GM12878 (cell line): ENCODE data around the gene MYO6. TPM values are rescaled to one million over a fixed set of nuclear protein-coding genes. Genes with fewer than 3 reads are reported as not detected.

ENCODE experiments used
- ATF7 ChIP-seq: fragments of 450-650 bp; IDR thresholded peaks from 2 replicates; pipeline ENCODE4 v1.6.1; 2016; ENCODE audit warnings: low read depth, mild to moderate bottlenecking
- CBFB ChIP-seq: IDR thresholded peaks from 2 replicates; pipeline ENCODE4 v1.6.1; 2016; ENCODE audit warnings: antibody characterized with exemption, low read depth
- KDM1A ChIP-seq: fragments of 200-600 bp; sonication (generic); IDR thresholded peaks from 2 replicates; pipeline ENCODE4 v1.6.1; 2016; ENCODE audit warnings: borderline replicate concordance
- PML ChIP-seq: IDR thresholded peaks from 2 replicates; pipeline ENCODE4 v1.6.1; 2012; ENCODE audit warnings: low read length, inconsistent platforms
- PRDM15 ChIP-seq: fragments of 450-650 bp; formaldehyde crosslinking; IDR thresholded peaks from 2 replicates; pipeline ENCODE4 v1.4.0; 2020; ENCODE audit warnings: mild to moderate bottlenecking, moderate library complexity
- SMAD5 ChIP-seq: IDR thresholded peaks from 2 replicates; pipeline ENCODE4 v1.6.1; 2016; ENCODE audit warnings: antibody characterized with exemption, low read depth
- STAT3 ChIP-seq: IDR thresholded peaks from 2 replicates; pipeline ENCODE4 v1.6.1; 2011; ENCODE audit warnings: low read depth, low read length, improper control_type of control experiment
- SUPT20H ChIP-seq: IDR thresholded peaks from 2 replicates; pipeline ENCODE4 v1.6.1; 2011; ENCODE audit warnings: low read depth, mild to moderate bottlenecking, low read length, moderate library complexity, borderline replicate concordance; ENCODE audit not compliant: control insufficient read depth
- TARDBP ChIP-seq: IDR thresholded peaks from 2 replicates; pipeline ENCODE4 v1.6.1; 2016; ENCODE audit warnings: borderline replicate concordance
- polyA plus RNA-seq, 11 experiments: library from polyadenylated mRNA; depleted of rRNA in 4 of 11; unstranded in 6 of 11; stranded (reverse) in 5 of 11; fragments of >200 nt; fragmentation: Nextera tagmentation in 4 of 11; fragmentation: Illumina TruSeq in 1 of 11; extraction: Ambion mirVana in 4 of 11; extraction: Trizol in 1 of 11; gene quantifications; 1 replicate in 1 of 11; 2 replicates in 10 of 11; pipeline versions ENCODE4 v1.2.1 to v1.2.3, GENCODE V29; 2011 to 2016; ENCODE audit warnings: inconsistent platforms in 2 of 11, missing spikeins in 2 of 11, low read depth in 1 of 11
- total RNA-seq, 4 experiments: library from RNA; depleted of rRNA in 3 of 4; stranded (reverse); fragments of >200 nt in 3 of 4; fragmentation: Illumina TruSeq in 1 of 4; extraction: Trizol in 1 of 4; gene quantifications; 2 replicates each; pipeline versions ENCODE4 v1.2.1 to v1.2.3, GENCODE V29; 2013 to 2021
- TF ChIP-seq, protein P1 (sequence below): fragments of 450-650 bp; IDR thresholded peaks from 2 replicates; pipeline ENCODE4 v1.6.1; 2017; ENCODE audit warnings: mild to moderate bottlenecking, low read depth, inconsistent platforms; ENCODE audit not compliant: poor library complexity, severe bottlenecking

MYO6 gene
- total and polyA plus RNA-seq, 10 of the 15 experiments (the other 5 are each of a cell fraction or from before 2014, with no cell fraction given) = 7.9 to 30.4 (median 16.8) TPM

DNA sequence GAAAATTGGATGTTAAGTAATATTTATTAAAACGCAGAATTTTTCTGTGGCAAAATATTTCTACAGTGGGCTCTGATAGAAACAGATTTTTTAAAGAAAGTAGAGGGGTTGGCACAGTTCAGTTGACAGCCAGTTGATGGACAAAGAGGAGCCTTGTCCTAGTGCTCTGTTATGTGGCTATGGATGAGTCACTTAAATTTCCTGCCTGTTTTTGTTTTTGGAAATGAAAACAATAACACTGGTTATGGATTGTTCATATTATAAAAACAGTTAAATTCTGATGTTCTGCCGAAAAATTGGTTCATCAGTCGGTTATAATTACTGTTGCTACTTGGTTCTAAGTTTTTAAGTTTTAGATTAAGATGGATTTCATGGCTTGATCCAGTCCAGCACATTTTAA, 42.8 kb downstream of the MYO6 start (continued):
- TF ChIP-seq PRDM15 (CRISPR knock-in tag) = no peak
- TF ChIP-seq ATF7 = no peak
- no peak for TF ChIP-seq STAT3
- TF ChIP-seq PML = no peak
- no peak for TF ChIP-seq SUPT20H
- no peak for TF ChIP-seq CBFB
- TF ChIP-seq, protein P1, sequence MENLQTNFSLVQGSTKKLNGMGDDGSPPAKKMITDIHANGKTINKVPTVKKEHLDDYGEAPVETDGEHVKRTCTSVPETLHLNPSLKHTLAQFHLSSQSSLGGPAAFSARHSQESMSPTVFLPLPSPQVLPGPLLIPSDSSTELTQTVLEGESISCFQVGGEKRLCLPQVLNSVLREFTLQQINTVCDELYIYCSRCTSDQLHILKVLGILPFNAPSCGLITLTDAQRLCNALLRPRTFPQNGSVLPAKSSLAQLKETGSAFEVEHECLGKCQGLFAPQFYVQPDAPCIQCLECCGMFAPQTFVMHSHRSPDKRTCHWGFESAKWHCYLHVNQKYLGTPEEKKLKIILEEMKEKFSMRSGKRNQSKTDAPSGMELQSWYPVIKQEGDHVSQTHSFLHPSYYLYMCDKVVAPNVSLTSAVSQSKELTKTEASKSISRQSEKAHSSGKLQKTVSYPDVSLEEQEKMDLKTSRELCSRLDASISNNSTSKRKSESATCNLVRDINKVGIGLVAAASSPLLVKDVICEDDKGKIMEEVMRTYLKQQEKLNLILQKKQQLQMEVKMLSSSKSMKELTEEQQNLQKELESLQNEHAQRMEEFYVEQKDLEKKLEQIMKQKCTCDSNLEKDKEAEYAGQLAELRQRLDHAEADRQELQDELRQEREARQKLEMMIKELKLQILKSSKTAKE = no peak
- TF ChIP-seq TARDBP = no peak
- no peak for TF ChIP-seq SMAD5
- TF ChIP-seq KDM1A = no peak
